Measurements from ENCODE around the gene MINK1. TPM values are rescaled to one million over a fixed set of nuclear protein-coding genes. Genes with fewer than 3 reads are reported as not detected.

MINK1 gene
- total and polyA plus RNA-seq, 2 donors: 10.2 to 83.8 TPM

- H3K36me3 ChIP-seq (ENCODE audit: control insufficient read depth in 2 of 2, insufficient read depth in 2 of 2, low read length in 1 of 2): no peaks in the 10 kb centered on the region
- H3K27ac ChIP-seq (ENCODE audit: low read depth in 1 of 2, low read length in 1 of 2): peak overlapping the region; percentile 62 to 86
- peaks cover 0 to 8% of the 10 kb centered on the region in 2 donors for H3K9me3 ChIP-seq (ENCODE audit: control insufficient read depth in 2 of 2, insufficient read depth in 1 of 2, low read length in 1 of 2)
- H3K4me1 ChIP-seq (ENCODE audit: control insufficient read depth in 2 of 2, insufficient read depth in 2 of 2, low read length in 2 of 2): peaks cover 9 to 29% of the 10 kb centered on the region in 2 donors
- H3K27me3 ChIP-seq (ENCODE audit: control insufficient read depth in 2 of 2, insufficient read depth in 1 of 2, low read length in 1 of 2): peaks cover 66 to 82% of the 10 kb centered on the region in 2 donors
- WGBS: under 1% methylated on average over 91 of the region's 91 CpGs
- H3K4me3 ChIP-seq (ENCODE audit: low read length in 2 of 2): peak overlapping the region; percentile 30 to 66
- DNase-seq (ENCODE audit: low read depth in 6 of 9, low spot score in 9 of 9): peak in 8 of 9 donors; percentile 39 to 84 (median 57)
Observed at GRCh38 chr17:4789951-4790704, 43.0 kb upstream of the MINK1 start.

GRCh38 chr17:4790705-4791088 is 42.4 kb upstream of the MINK1 start:
- Histone ChIP-seq H3K4me3 (ENCODE audit: low read length in 2 of 2) (peak overlapping the region; percentile 30 to 66), H3K36me3 (ENCODE audit: control insufficient read depth in 2 of 2, insufficient read depth in 2 of 2, low read length in 1 of 2) (no peaks in the 10 kb centered on the region), H3K9me3 (ENCODE audit: control insufficient read depth in 2 of 2, insufficient read depth in 1 of 2, low read length in 1 of 2) (peaks cover 0 to 11% of the 10 kb centered on the region in 2 donors), H3K27ac (ENCODE audit: low read depth in 1 of 2, low read length in 1 of 2) (peak overlapping the region; percentile 41 to 86), H3K4me1 (ENCODE audit: control insufficient read depth in 2 of 2, insufficient read depth in 2 of 2, low read length in 2 of 2) (peaks cover 9 to 23% of the 10 kb centered on the region in 2 donors), H3K27me3 (ENCODE audit: control insufficient read depth in 2 of 2, insufficient read depth in 1 of 2, low read length in 1 of 2) (peaks cover 61 to 76% of the 10 kb centered on the region in 2 donors)
- no peak for DNase-seq (ENCODE audit: low read depth in 6 of 9, low spot score in 9 of 9)
- 47% methylated on average over 7 of the region's 7 CpGs for WGBS

GRCh38 chr17:4795168-4795567 is 38.0 kb upstream of the MINK1 start:
- Histone ChIP-seq H3K4me1 (ENCODE audit: control insufficient read depth in 2 of 2, insufficient read depth in 2 of 2, low read length in 2 of 2) (peaks cover 9 to 17% of the 10 kb centered on the region in 2 donors), H3K27ac (ENCODE audit: low read depth in 1 of 2, low read length in 1 of 2) (no peak overlapping the region), H3K36me3 (ENCODE audit: control insufficient read depth in 2 of 2, insufficient read depth in 2 of 2, low read length in 1 of 2) (peaks cover 17 to 18% of the 10 kb centered on the region in 2 donors), H3K9me3 (ENCODE audit: control insufficient read depth in 2 of 2, insufficient read depth in 1 of 2, low read length in 1 of 2) (peaks cover 0 to 5% of the 10 kb centered on the region in 2 donors), H3K27me3 (ENCODE audit: control insufficient read depth in 2 of 2, insufficient read depth in 1 of 2, low read length in 1 of 2) (peaks cover 16 to 31% of the 10 kb centered on the region in 2 donors), H3K4me3 (ENCODE audit: low read length in 2 of 2) (no peak overlapping the region)
- no peak for DNase-seq (ENCODE audit: low read depth in 6 of 9, low spot score in 9 of 9)
- WGBS: 95% methylated on average over 1 of the region's 1 CpG

GRCh38 chr17:4796552-4796920 is 36.6 kb upstream of the MINK1 start:
- 4% methylated on average over 7 of the region's 7 CpGs for WGBS
- peak overlapping the region in 1 of 2 donors; percentile 69 for H3K27ac ChIP-seq (ENCODE audit: low read depth in 1 of 2, low read length in 1 of 2)

GRCh38 chr17:4800462-4801196 is 32.5 kb upstream of the MINK1 start:
- peaks cover 0 to 3% of the 10 kb centered on the region in 2 donors for H3K9me3 ChIP-seq (ENCODE audit: control insufficient read depth in 2 of 2, insufficient read depth in 1 of 2, low read length in 1 of 2)
- WGBS: 83% methylated on average over 10 of the region's 10 CpGs

More at GRCh38 chr17:4796552-4796920, 36.6 kb upstream of the MINK1 start:
- peak overlapping the region; percentile 94 to 100 for H3K4me3 ChIP-seq (ENCODE audit: low read length in 2 of 2)
- peaks cover 5 to 12% of the 10 kb centered on the region in 2 donors for H3K4me1 ChIP-seq (ENCODE audit: control insufficient read depth in 2 of 2, insufficient read depth in 2 of 2, low read length in 2 of 2)
- peaks cover 17 to 18% of the 10 kb centered on the region in 2 donors for H3K36me3 ChIP-seq (ENCODE audit: control insufficient read depth in 2 of 2, insufficient read depth in 2 of 2, low read length in 1 of 2)
- no peak for DNase-seq (ENCODE audit: low read depth in 6 of 9, low spot score in 9 of 9)
- peaks cover 5 to 18% of the 10 kb centered on the region in 2 donors for H3K27me3 ChIP-seq (ENCODE audit: control insufficient read depth in 2 of 2, insufficient read depth in 1 of 2, low read length in 1 of 2)
- H3K9me3 ChIP-seq (ENCODE audit: control insufficient read depth in 2 of 2, insufficient read depth in 1 of 2, low read length in 1 of 2): peaks cover 0 to 5% of the 10 kb centered on the region in 2 donors

GRCh38 chr17:4802228-4802627 is 30.9 kb upstream of the MINK1 start, which contains the start of gene C17orf114:
Gene C17orf114, minus strand, starts transcription at chr17:4802328.
- 88% methylated on average over 9 of the region's 9 CpGs for WGBS
- no peaks in the 10 kb centered on the region for H3K9me3 ChIP-seq (ENCODE audit: control insufficient read depth in 2 of 2, insufficient read depth in 1 of 2, low read length in 1 of 2)
- peak within 1 kb of the TSS; percentile 62 to 73 for H3K27ac ChIP-seq (ENCODE audit: low read depth in 1 of 2, low read length in 1 of 2)
- H3K27me3 ChIP-seq (ENCODE audit: control insufficient read depth in 2 of 2, insufficient read depth in 1 of 2, low read length in 1 of 2): peaks cover 16 to 32% of the 10 kb centered on the region in 2 donors
- DNase-seq (ENCODE audit: low read depth in 6 of 9, low spot score in 9 of 9): no peak
- H3K36me3 ChIP-seq (ENCODE audit: control insufficient read depth in 2 of 2, insufficient read depth in 2 of 2, low read length in 1 of 2): peaks cover 17 to 18% of the 10 kb centered on the region in 2 donors
- peaks cover 3% of the 10 kb centered on the region in 2 donors for H3K4me1 ChIP-seq (ENCODE audit: control insufficient read depth in 2 of 2, insufficient read depth in 2 of 2, low read length in 2 of 2)
- no peak within 1 kb of the TSS for H3K4me3 ChIP-seq (ENCODE audit: low read length in 2 of 2)

More at GRCh38 chr17:4800462-4801196, 32.5 kb upstream of the MINK1 start:
- H3K27me3 ChIP-seq (ENCODE audit: control insufficient read depth in 2 of 2, insufficient read depth in 1 of 2, low read length in 1 of 2): peaks cover 1 to 19% of the 10 kb centered on the region in 2 donors
- peak overlapping the region; percentile 62 to 73 for H3K27ac ChIP-seq (ENCODE audit: low read depth in 1 of 2, low read length in 1 of 2)
- DNase-seq (ENCODE audit: low read depth in 6 of 9, low spot score in 9 of 9): no peak
- peaks cover 17 to 18% of the 10 kb centered on the region in 2 donors for H3K36me3 ChIP-seq (ENCODE audit: control insufficient read depth in 2 of 2, insufficient read depth in 2 of 2, low read length in 1 of 2)
- H3K4me1 ChIP-seq (ENCODE audit: control insufficient read depth in 2 of 2, insufficient read depth in 2 of 2, low read length in 2 of 2): peaks cover 5 to 12% of the 10 kb centered on the region in 2 donors
- no peak overlapping the region for H3K4me3 ChIP-seq (ENCODE audit: low read length in 2 of 2)

GRCh38 chr17:4806456-4806776 is 26.7 kb upstream of the MINK1 start:
- no peak for DNase-seq (ENCODE audit: low read depth in 6 of 9, low spot score in 9 of 9)
- WGBS: 5% methylated on average over 16 of the region's 16 CpGs
- Histone ChIP-seq H3K36me3 (ENCODE audit: control insufficient read depth in 2 of 2, insufficient read depth in 2 of 2, low read length in 1 of 2) (no peaks in the 10 kb centered on the region), H3K4me1 (ENCODE audit: control insufficient read depth in 2 of 2, insufficient read depth in 2 of 2, low read length in 2 of 2) (peaks cover 0 to 3% of the 10 kb centered on the region in 2 donors), H3K27me3 (ENCODE audit: control insufficient read depth in 2 of 2, insufficient read depth in 1 of 2, low read length in 1 of 2) (peaks cover 25 to 62% of the 10 kb centered on the region in 2 donors), H3K9me3 (ENCODE audit: control insufficient read depth in 2 of 2, insufficient read depth in 1 of 2, low read length in 1 of 2) (no peaks in the 10 kb centered on the region), H3K4me3 (ENCODE audit: low read length in 2 of 2) (peak overlapping the region; percentile 21 to 52), H3K27ac (ENCODE audit: low read depth in 1 of 2, low read length in 1 of 2) (no peak overlapping the region)

GRCh38 chr17:4806777-4807604 is 26.1 kb upstream of the MINK1 start, which contains the start of gene PLD2:
Gene PLD2, plus strand, starts transcription at chr17:4807152. Its CDS starts 621 bp downstream, at chr17:4807773.
- WGBS: 1% methylated on average over 106 of the region's 106 CpGs
- Histone ChIP-seq H3K27ac (ENCODE audit: low read depth in 1 of 2, low read length in 1 of 2) (peak within 1 kb of the TSS in 1 of 2 donors; percentile 33), H3K9me3 (ENCODE audit: control insufficient read depth in 2 of 2, insufficient read depth in 1 of 2, low read length in 1 of 2) (no peaks in the 10 kb centered on the region), H3K27me3 (ENCODE audit: control insufficient read depth in 2 of 2, insufficient read depth in 1 of 2, low read length in 1 of 2) (peaks cover 25 to 62% of the 10 kb centered on the region in 2 donors), H3K4me3 (ENCODE audit: low read length in 2 of 2) (peak within 1 kb of the TSS; percentile 39 to 52), H3K4me1 (ENCODE audit: control insufficient read depth in 2 of 2, insufficient read depth in 2 of 2, low read length in 2 of 2) (peaks cover 0 to 3% of the 10 kb centered on the region in 2 donors), H3K36me3 (ENCODE audit: control insufficient read depth in 2 of 2, insufficient read depth in 2 of 2, low read length in 1 of 2) (no peaks in the 10 kb centered on the region)
- DNase-seq (ENCODE audit: low read depth in 6 of 9, low spot score in 9 of 9): peak in 6 of 9 donors; percentile 41 to 78 (median 56)
